ENCODE data around the gene SUN1.
A peak's percentile ranks its signal among the peaks of the same experiment; 100 is the strongest.

- TF ChIP-seq POLR2A (IDR thresholded peaks at IDR 0.05; ENCODE audit: extremely low read depth, insufficient read length): peak; percentile 49
- no peak for TF ChIP-seq CTCF (IDR thresholded peaks at IDR 0.05; ENCODE audit: low read depth, low read length)
- no peak for TF ChIP-seq MAX (IDR thresholded peaks at IDR 0.05; ENCODE audit: low read depth, low read length)
Measured at GRCh38 chr7:816300-816750, 16.0 kb upstream of the SUN1 start.

All from NB4 (cell line).